H7 (cell line): ENCODE measurements around the gene IL1RAP. TPM values are rescaled to one million over a fixed set of nuclear protein-coding genes. Genes with fewer than 3 reads are reported as not detected.

Experiments
- DNase-seq: peaks from one replicate; pipeline ENCODE4 v3.0.0; 2012
- H3K27me3 ChIP-seq: 2 replicates; pipeline ENCODE4 v1.6.0; 2011; ENCODE audit warnings: mild to moderate bottlenecking, low read length; ENCODE audit not compliant: control insufficient read depth, insufficient read depth
- H3K36me3 ChIP-seq: replicated peaks from 2 replicates; pipeline ENCODE4 v1.5.1; 2011; ENCODE audit warnings: low read length; ENCODE audit not compliant: control insufficient read depth, insufficient read depth
- H3K4me3 ChIP-seq: 2 replicates; pipeline ENCODE4 v1.5.1; 2011; ENCODE audit warnings: low read depth, mild to moderate bottlenecking, control low read depth, low read length, moderate library complexity; ENCODE audit not compliant: insufficient read depth
- total RNA-seq: library from RNA; depleted of rRNA; stranded (reverse); fragments of >200 nt; shearing (Covaris generic); gene quantifications from 2 replicates; pipeline ENCODE4 v1.2.3, GENCODE V29; 2014

IL1RAP gene
- total RNA-seq, 1 experiment from 2014 or later = 3.7 TPM

- H3K36me3 ChIP-seq = no peaks in the 10 kb centered on the region
- no peak for DNase-seq
- H3K4me3 ChIP-seq = no peak overlapping the region
- peaks cover 33% of the 10 kb centered on the region for H3K27me3 ChIP-seq
Measured at GRCh38 chr3:190541560-190541959, 27.7 kb downstream of the IL1RAP start.

- no peak for DNase-seq
- Histone ChIP-seq H3K4me3 (no peak overlapping the region), H3K27me3 (peaks cover 33% of the 10 kb centered on the region), H3K36me3 (no peaks in the 10 kb centered on the region)
Measured at GRCh38 chr3:190542846-190543245, 29.0 kb downstream of the IL1RAP start.

GRCh38 chr3:190543671-190544070 is 29.8 kb downstream of the IL1RAP start:
- no peak for DNase-seq
- Histone ChIP-seq H3K27me3 (peaks cover 33% of the 10 kb centered on the region), H3K36me3 (no peaks in the 10 kb centered on the region), H3K4me3 (no peak overlapping the region)

GRCh38 chr3:190545191-190545590 is 31.3 kb downstream of the IL1RAP start:
- Histone ChIP-seq H3K27me3 (peaks cover 27% of the 10 kb centered on the region), H3K36me3 (no peaks in the 10 kb centered on the region), H3K4me3 (no peak overlapping the region)
- no peak for DNase-seq

GRCh38 chr3:190546881-190547510 is 33.1 kb downstream of the IL1RAP start:
- no peak for DNase-seq
- no peaks in the 10 kb centered on the region for H3K36me3 ChIP-seq
- H3K27me3 ChIP-seq = peaks cover 20% of the 10 kb centered on the region
- no peak overlapping the region for H3K4me3 ChIP-seq

- H3K27me3 ChIP-seq = peaks cover 8% of the 10 kb centered on the region
- H3K4me3 ChIP-seq = no peak overlapping the region
- no peak for DNase-seq
- H3K36me3 ChIP-seq = no peaks in the 10 kb centered on the region
Measured at GRCh38 chr3:190548031-190548656, 34.3 kb downstream of the IL1RAP start.

- Histone ChIP-seq H3K27me3 (no peaks in the 10 kb centered on the region), H3K36me3 (no peaks in the 10 kb centered on the region), H3K4me3 (no peak overlapping the region)
- DNase-seq = no peak
Measured at GRCh38 chr3:190552021-190552420, 38.1 kb downstream of the IL1RAP start.

GRCh38 chr3:190552969-190553759 is 39.3 kb downstream of the IL1RAP start:
- DNase-seq = peak; percentile 71
- H3K4me3 ChIP-seq = peak overlapping the region; percentile 46
- H3K27me3 ChIP-seq = no peaks in the 10 kb centered on the region
- H3K36me3 ChIP-seq = no peaks in the 10 kb centered on the region

GRCh38 chr3:190554197-190554596 is 40.3 kb downstream of the IL1RAP start:
- peak; percentile 43 for DNase-seq
- peak overlapping the region; percentile 46 for H3K4me3 ChIP-seq
- no peaks in the 10 kb centered on the region for H3K36me3 ChIP-seq
- H3K27me3 ChIP-seq = no peaks in the 10 kb centered on the region

GRCh38 chr3:190556351-190556750 is 42.5 kb downstream of the IL1RAP start:
- Histone ChIP-seq H3K4me3 (no peak overlapping the region), H3K27me3 (no peaks in the 10 kb centered on the region), H3K36me3 (no peaks in the 10 kb centered on the region)
- DNase-seq = no peak

GRCh38 chr3:190557296-190557695 is 43.4 kb downstream of the IL1RAP start:
- H3K27me3 ChIP-seq = no peaks in the 10 kb centered on the region
- H3K36me3 ChIP-seq = no peaks in the 10 kb centered on the region
- H3K4me3 ChIP-seq = no peak overlapping the region
- DNase-seq = no peak

- Histone ChIP-seq H3K27me3 (no peaks in the 10 kb centered on the region), H3K4me3 (no peak overlapping the region), H3K36me3 (no peaks in the 10 kb centered on the region)
- DNase-seq = no peak
Measured at GRCh38 chr3:190558316-190558715, 44.4 kb downstream of the IL1RAP start.

- DNase-seq = no peak
- Histone ChIP-seq H3K4me3 (no peak overlapping the region), H3K36me3 (no peaks in the 10 kb centered on the region), H3K27me3 (no peaks in the 10 kb centered on the region)
Measured at GRCh38 chr3:190558796-190559195, 44.9 kb downstream of the IL1RAP start.

GRCh38 chr3:190560013-190560895 is 46.4 kb downstream of the IL1RAP start:
- Histone ChIP-seq H3K4me3 (no peak overlapping the region), H3K36me3 (no peaks in the 10 kb centered on the region), H3K27me3 (no peaks in the 10 kb centered on the region)
- no peak for DNase-seq
